Activated T-cell treated with anti-CD3 and anti-CD28 coated beads, Interleukin-2, amount 50 U/mL, for 24 hours (primary cell): Measurements from ENCODE around the gene ATP5PD.

Experiments
- DNase-seq: peaks from one replicate; pipeline ENCODE4 v3.0.0-alpha.2; 2020
- H3K27ac Mint-ChIP-seq: 2 replicates; pipeline ENCODE4 v1.8.0; 2020; ENCODE audit warnings: mild to moderate bottlenecking, mixed read lengths
- H3K27me3 Mint-ChIP-seq: 2 replicates; pipeline ENCODE4 v1.8.0; 2020; ENCODE audit warnings: mixed read lengths
- H3K36me3 Mint-ChIP-seq: 2 replicates; pipeline ENCODE4 v1.8.0; 2020; ENCODE audit warnings: low read depth, mixed read lengths
- H3K4me1 Mint-ChIP-seq: 2 replicates; pipeline ENCODE4 v1.8.0; 2020; ENCODE audit warnings: low read depth, mixed read lengths
- H3K4me3 Mint-ChIP-seq: 2 replicates; pipeline ENCODE4 v1.8.0; 2020; ENCODE audit warnings: mild to moderate bottlenecking, moderate library complexity, mixed read lengths
- H3K9me3 Mint-ChIP-seq: 2 replicates; pipeline ENCODE4 v1.8.0; 2020; ENCODE audit warnings: mixed read lengths

The ATP5PD gene

GRCh38 chr17:75046407-75047289 is at the start of gene ATP5PD, which contains the start of gene KCTD2:
Gene ATP5PD, minus strand, starts transcription at chr17:75046969. Its CDS starts 4,319 bp downstream, at chr17:75042650.
Gene KCTD2, plus strand, starts transcription at chr17:75047225. Its CDS starts 26 bp downstream, at chr17:75047251.
- Mint-ChIP-seq H3K4me3 (peak within 1 kb of the TSS; percentile 98), H3K4me1 (peaks cover 46% of the 10 kb centered on the region), H3K27me3 (no peaks in the 10 kb centered on the region), H3K9me3 (no peaks in the 10 kb centered on the region), H3K27ac (peak within 1 kb of the TSS; percentile 99), H3K36me3 (peaks cover 52% of the 10 kb centered on the region)
- peak; percentile 97 for DNase-seq

GRCh38 chr17:75096082-75096625 is 49.4 kb upstream of the ATP5PD start:
- no peaks in the 10 kb centered on the region for H3K9me3 Mint-ChIP-seq
- H3K27me3 Mint-ChIP-seq, result no peaks in the 10 kb centered on the region
- no peak for DNase-seq
- H3K36me3 Mint-ChIP-seq, result no peaks in the 10 kb centered on the region
- H3K4me1 Mint-ChIP-seq, result peaks cover 8% of the 10 kb centered on the region
- H3K4me3 Mint-ChIP-seq, result no peak overlapping the region
- H3K27ac Mint-ChIP-seq, result no peak overlapping the region

- H3K4me1 Mint-ChIP-seq, result peaks cover 17% of the 10 kb centered on the region
- H3K27me3 Mint-ChIP-seq, result no peaks in the 10 kb centered on the region
- H3K4me3 Mint-ChIP-seq, result no peak overlapping the region
- no peak overlapping the region for H3K27ac Mint-ChIP-seq
- no peak for DNase-seq
- no peaks in the 10 kb centered on the region for H3K9me3 Mint-ChIP-seq
- H3K36me3 Mint-ChIP-seq, result no peaks in the 10 kb centered on the region
Observed at GRCh38 chr17:75094871-75095399, 48.2 kb upstream of the ATP5PD start.

- Mint-ChIP-seq H3K27me3 (no peaks in the 10 kb centered on the region), H3K4me3 (no peak overlapping the region)
Observed at GRCh38 chr17:75093548-75094158, 46.9 kb upstream of the ATP5PD start.

GRCh38 chr17:75091855-75092327 is 45.1 kb upstream of the ATP5PD start:
- Mint-ChIP-seq H3K27me3 (no peaks in the 10 kb centered on the region), H3K4me3 (no peak overlapping the region), H3K9me3 (no peaks in the 10 kb centered on the region), H3K27ac (no peak overlapping the region), H3K36me3 (no peaks in the 10 kb centered on the region), H3K4me1 (peaks cover 43% of the 10 kb centered on the region)
- no peak for DNase-seq

More at GRCh38 chr17:75093548-75094158, 46.9 kb upstream of the ATP5PD start:
- DNase-seq, result no peak
- no peaks in the 10 kb centered on the region for H3K9me3 Mint-ChIP-seq
- no peak overlapping the region for H3K27ac Mint-ChIP-seq
- H3K4me1 Mint-ChIP-seq, result peaks cover 30% of the 10 kb centered on the region
- H3K36me3 Mint-ChIP-seq, result no peaks in the 10 kb centered on the region

GRCh38 chr17:75090871-75091854 is 44.4 kb upstream of the ATP5PD start:
- no peaks in the 10 kb centered on the region for H3K36me3 Mint-ChIP-seq
- peaks cover 48% of the 10 kb centered on the region for H3K4me1 Mint-ChIP-seq
- no peaks in the 10 kb centered on the region for H3K9me3 Mint-ChIP-seq
- peak overlapping the region; percentile 61 for H3K27ac Mint-ChIP-seq
- H3K4me3 Mint-ChIP-seq, result no peak overlapping the region
- DNase-seq, result no peak
- H3K27me3 Mint-ChIP-seq, result no peaks in the 10 kb centered on the region

- no peaks in the 10 kb centered on the region for H3K36me3 Mint-ChIP-seq
- peak; percentile 49 for DNase-seq
- peaks cover 52% of the 10 kb centered on the region for H3K4me1 Mint-ChIP-seq
- no peaks in the 10 kb centered on the region for H3K9me3 Mint-ChIP-seq
- H3K27me3 Mint-ChIP-seq, result no peaks in the 10 kb centered on the region
- H3K4me3 Mint-ChIP-seq, result peak overlapping the region; percentile 78
- H3K27ac Mint-ChIP-seq, result peak overlapping the region; percentile 82
Observed at GRCh38 chr17:75088465-75089417, 42.0 kb upstream of the ATP5PD start.

- H3K27ac Mint-ChIP-seq, result peak within 1 kb of the TSS; percentile 83
- no peaks in the 10 kb centered on the region for H3K36me3 Mint-ChIP-seq
- peak; percentile 75 for DNase-seq
- peak within 1 kb of the TSS; percentile 78 for H3K4me3 Mint-ChIP-seq
- no peaks in the 10 kb centered on the region for H3K27me3 Mint-ChIP-seq
- peaks cover 54% of the 10 kb centered on the region for H3K4me1 Mint-ChIP-seq
- no peaks in the 10 kb centered on the region for H3K9me3 Mint-ChIP-seq
Observed at GRCh38 chr17:75087558-75088453, 41.0 kb upstream of the ATP5PD start, which contains the start of gene SLC16A5. Gene SLC16A5, plus strand, starts transcription at chr17:75087954. Its CDS starts 5,683 bp downstream, at chr17:75093637.

GRCh38 chr17:75087182-75087557 is 40.4 kb upstream of the ATP5PD start:
- H3K27ac Mint-ChIP-seq, result peak overlapping the region; percentile 83
- no peak for DNase-seq
- H3K4me3 Mint-ChIP-seq, result peak overlapping the region; percentile 69
- peaks cover 53% of the 10 kb centered on the region for H3K4me1 Mint-ChIP-seq
- no peaks in the 10 kb centered on the region for H3K9me3 Mint-ChIP-seq
- no peaks in the 10 kb centered on the region for H3K27me3 Mint-ChIP-seq
- H3K36me3 Mint-ChIP-seq, result no peaks in the 10 kb centered on the region

GRCh38 chr17:75086496-75087181 is 39.9 kb upstream of the ATP5PD start:
- peak overlapping the region; percentile 30 for H3K27ac Mint-ChIP-seq
- H3K4me3 Mint-ChIP-seq, result peak overlapping the region; percentile 69
- DNase-seq, result no peak
- H3K27me3 Mint-ChIP-seq, result no peaks in the 10 kb centered on the region
- no peaks in the 10 kb centered on the region for H3K9me3 Mint-ChIP-seq
- peaks cover 53% of the 10 kb centered on the region for H3K4me1 Mint-ChIP-seq
- H3K36me3 Mint-ChIP-seq, result no peaks in the 10 kb centered on the region

- DNase-seq, result no peak
- H3K4me1 Mint-ChIP-seq, result peaks cover 43% of the 10 kb centered on the region
- no peaks in the 10 kb centered on the region for H3K36me3 Mint-ChIP-seq
- no peak overlapping the region for H3K4me3 Mint-ChIP-seq
- H3K27ac Mint-ChIP-seq, result no peak overlapping the region
- H3K9me3 Mint-ChIP-seq, result no peaks in the 10 kb centered on the region
- H3K27me3 Mint-ChIP-seq, result no peaks in the 10 kb centered on the region
Observed at GRCh38 chr17:75084039-75084660, 37.4 kb upstream of the ATP5PD start.
